Brain microvascular endothelial cell (primary cell): ENCODE measurements around the gene DTNB.
A peak's percentile ranks its signal among the peaks of the same experiment; 100 is the strongest.

Source experiments
- DNase-seq: peaks from one replicate; pipeline ENCODE4 v3.0.0-alpha.2; 2020
- H3K27ac ChIP-seq: fragments of 250-450 bp; sonication (Bioruptor Pico); 2 replicates; pipeline ENCODE4 v1.5.1; 2020; ENCODE audit warnings: mild to moderate bottlenecking, moderate library complexity
- H3K27me3 ChIP-seq: fragments of 250-450 bp; sonication (Bioruptor Pico); replicated peaks from 2 replicates; pipeline ENCODE4 v1.5.1; 2020; ENCODE audit warnings: mild to moderate bottlenecking
- H3K36me3 ChIP-seq: fragments of 250-450 bp; sonication (Bioruptor Pico); replicated peaks from 2 replicates; pipeline ENCODE4 v1.5.1; 2020; ENCODE audit warnings: mild to moderate bottlenecking
- H3K4me3 ChIP-seq: 2 replicates; pipeline ENCODE4 v1.5.1; 2011; ENCODE audit warnings: low read depth, mild to moderate bottlenecking, control low read depth, low read length, moderate library complexity
- in situ Hi-C: cut with HindIII; loops from 2 replicates; pipeline ENCODE4 v1.10.0; 2017; ENCODE audit warnings: low sequenced_read_pairs, low pct_ligation_motif_present
- TF ChIP-seq, protein P1 (sequence below): IDR thresholded peaks from 2 replicates; pipeline ENCODE4 v1.5.1; 2011; ENCODE audit warnings: low read depth, mild to moderate bottlenecking, moderate library complexity, low read length, control low read depth, inconsistent platforms; ENCODE audit errors: missing control alignments

DTNB gene

DNA sequence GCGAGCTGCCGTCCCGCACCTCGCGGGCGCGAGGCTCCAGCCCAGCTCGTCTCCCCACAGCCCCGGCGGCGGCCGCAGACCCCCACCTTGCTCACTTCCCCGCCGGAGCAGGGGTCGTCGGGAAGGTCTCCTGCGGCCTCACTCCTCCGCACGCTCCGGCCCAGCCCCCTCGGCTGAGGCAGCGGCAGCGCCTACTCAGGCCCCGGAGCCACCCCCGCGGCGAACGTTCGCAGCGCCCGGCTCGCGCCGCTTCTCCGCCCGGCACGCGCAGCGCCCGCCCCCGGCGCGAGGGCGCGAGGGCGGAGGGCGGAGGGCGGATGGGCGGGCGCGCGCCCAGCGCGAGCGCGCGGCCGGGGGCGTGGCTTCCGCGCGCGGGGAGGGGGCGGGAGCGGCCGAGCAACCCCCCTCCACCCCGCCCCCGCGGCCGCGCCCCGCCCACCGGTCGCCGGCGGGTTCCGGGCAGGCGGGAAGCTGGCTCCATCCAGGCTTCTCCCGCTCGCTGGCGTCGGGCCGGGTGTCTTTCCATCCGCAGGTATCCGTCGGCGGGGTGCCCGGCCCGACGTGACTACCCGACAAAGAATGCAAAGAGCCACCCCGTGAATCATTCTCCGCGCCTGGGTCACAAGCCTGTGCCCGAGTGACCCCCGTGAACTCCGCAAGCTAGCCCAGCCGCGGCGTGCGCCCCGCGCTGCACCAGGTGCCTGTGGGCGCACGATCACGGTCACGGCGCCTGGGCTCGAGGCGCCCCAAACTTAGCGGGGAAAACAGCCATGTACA lies at the start of gene DTNB:
Gene DTNB (minus strand): TSS at position 278 of the 777 bp plus-strand sequence. CDS start 20,917 bp downstream, outside the sequence.
- no peak for DNase-seq
- TF ChIP-seq, protein P1, sequence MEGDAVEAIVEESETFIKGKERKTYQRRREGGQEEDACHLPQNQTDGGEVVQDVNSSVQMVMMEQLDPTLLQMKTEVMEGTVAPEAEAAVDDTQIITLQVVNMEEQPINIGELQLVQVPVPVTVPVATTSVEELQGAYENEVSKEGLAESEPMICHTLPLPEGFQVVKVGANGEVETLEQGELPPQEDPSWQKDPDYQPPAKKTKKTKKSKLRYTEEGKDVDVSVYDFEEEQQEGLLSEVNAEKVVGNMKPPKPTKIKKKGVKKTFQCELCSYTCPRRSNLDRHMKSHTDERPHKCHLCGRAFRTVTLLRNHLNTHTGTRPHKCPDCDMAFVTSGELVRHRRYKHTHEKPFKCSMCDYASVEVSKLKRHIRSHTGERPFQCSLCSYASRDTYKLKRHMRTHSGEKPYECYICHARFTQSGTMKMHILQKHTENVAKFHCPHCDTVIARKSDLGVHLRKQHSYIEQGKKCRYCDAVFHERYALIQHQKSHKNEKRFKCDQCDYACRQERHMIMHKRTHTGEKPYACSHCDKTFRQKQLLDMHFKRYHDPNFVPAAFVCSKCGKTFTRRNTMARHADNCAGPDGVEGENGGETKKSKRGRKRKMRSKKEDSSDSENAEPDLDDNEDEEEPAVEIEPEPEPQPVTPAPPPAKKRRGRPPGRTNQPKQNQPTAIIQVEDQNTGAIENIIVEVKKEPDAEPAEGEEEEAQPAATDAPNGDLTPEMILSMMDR = no peak
- no peaks in the 10 kb centered on the region for H3K27me3 ChIP-seq
- in situ Hi-C loops = no loop called here
- H3K36me3 ChIP-seq = no peaks in the 10 kb centered on the region
- H3K27ac ChIP-seq = no peak within 1 kb of the TSS
- H3K4me3 ChIP-seq = peak within 1 kb of the TSS; percentile 67

DNA sequence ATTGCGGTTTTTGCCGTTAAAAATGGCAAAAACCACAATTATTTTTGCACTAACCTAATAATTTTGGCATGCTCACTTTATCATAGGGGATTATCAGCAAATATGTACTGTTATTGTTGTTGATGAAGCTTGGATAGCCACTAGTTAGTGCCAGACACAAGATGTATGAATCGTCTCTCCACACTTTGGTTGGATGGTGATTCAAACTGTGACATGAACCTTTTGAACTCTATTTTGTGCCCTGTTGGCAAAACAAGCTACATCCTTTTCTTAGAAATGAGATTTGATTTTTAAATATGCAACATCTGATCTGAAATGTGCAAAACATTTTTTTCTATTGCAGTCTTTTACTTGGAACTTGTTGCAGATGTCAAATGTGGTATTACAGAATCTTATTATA lies 48.8 kb upstream of the DTNB start:
- TF ChIP-seq, protein P1 = no peak
- no peak overlapping the region for H3K4me3 ChIP-seq
- in situ Hi-C loops = no loop called here
- DNase-seq = no peak
- H3K27ac ChIP-seq = no peak overlapping the region
- peaks cover 2% of the 10 kb centered on the region for H3K27me3 ChIP-seq
- H3K36me3 ChIP-seq = no peaks in the 10 kb centered on the region

DNA sequence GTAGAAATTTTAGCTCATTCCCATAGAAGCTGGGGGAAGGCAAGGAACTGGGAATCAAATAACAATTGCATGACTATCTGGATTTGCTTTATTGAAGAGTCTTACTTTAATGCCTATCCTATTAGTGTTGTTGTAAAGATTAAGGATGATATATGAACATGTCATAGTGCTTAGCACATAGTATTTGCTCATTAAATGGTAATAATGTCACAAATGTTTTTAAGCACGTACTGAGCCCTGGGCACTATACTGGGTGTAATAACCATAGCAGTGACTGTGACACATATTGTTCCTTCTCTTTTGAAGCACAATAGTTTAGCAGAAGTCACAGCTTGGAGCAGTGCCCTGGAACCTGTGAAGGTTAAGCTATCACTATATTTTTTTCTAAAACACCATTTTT lies 47.2 kb upstream of the DTNB start:
- TF ChIP-seq, protein P1 = no peak
- Histone ChIP-seq H3K4me3 (no peak overlapping the region), H3K27me3 (peaks cover 2% of the 10 kb centered on the region), H3K27ac (no peak overlapping the region), H3K36me3 (no peaks in the 10 kb centered on the region)
- no peak for DNase-seq
- in situ Hi-C loops = no loop called here

DNA sequence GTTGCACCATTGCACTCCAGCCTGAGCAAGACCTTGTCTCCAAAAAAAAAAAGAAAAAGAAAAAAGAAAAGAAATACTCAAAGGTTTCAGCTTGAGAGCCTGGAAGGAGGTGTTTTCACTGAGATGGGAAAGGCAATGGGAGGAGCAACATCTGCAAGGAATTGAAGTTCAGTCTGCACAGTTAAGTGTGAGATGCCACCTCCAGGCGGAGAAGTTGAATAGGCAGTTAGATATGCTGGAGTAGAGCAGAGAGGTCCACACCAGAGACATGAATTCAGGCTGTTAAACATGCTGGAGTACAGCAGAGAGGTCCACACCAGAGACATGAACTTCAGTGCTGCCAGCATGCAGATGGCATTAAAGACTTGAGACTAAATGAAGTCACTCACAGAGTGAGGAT lies 41.4 kb upstream of the DTNB start:
- no peak overlapping the region for H3K4me3 ChIP-seq

DNA sequence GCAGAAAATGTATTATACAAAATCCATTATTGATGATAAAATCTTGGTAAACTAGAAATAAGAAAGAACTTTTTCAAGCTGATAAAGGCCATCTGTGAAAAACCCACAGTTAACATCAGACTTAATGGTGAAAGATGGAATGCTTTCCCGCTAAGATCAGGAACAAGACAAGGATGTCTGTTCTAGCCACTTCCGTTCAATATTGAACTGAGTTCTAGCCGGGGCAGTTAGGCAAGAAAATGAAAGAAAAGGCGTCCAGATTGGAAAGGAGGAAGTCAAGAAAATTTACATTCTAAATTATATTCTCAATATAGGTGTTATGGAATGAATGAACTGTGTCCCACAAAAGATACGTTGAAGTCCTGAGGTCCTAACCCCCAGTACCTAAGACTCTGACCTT lies 39.1 kb upstream of the DTNB start:
- no peak for DNase-seq
- in situ Hi-C loops = no loop called here
- H3K27ac ChIP-seq = no peak overlapping the region
- H3K27me3 ChIP-seq = no peaks in the 10 kb centered on the region
- TF ChIP-seq, protein P1 = no peak
- H3K4me3 ChIP-seq = no peak overlapping the region
- H3K36me3 ChIP-seq = no peaks in the 10 kb centered on the region

More for the DNA sequence above, 41.4 kb upstream of the DTNB start:
- H3K27ac ChIP-seq = no peak overlapping the region
- no peaks in the 10 kb centered on the region for H3K27me3 ChIP-seq
- TF ChIP-seq, protein P1 = peak; percentile 22
- H3K36me3 ChIP-seq = no peaks in the 10 kb centered on the region
- in situ Hi-C loops = no loop called here
- DNase-seq = no peak
